HCT116 (cell line): ENCODE measurements around the gene GUSB. TPM values are rescaled to one million over a fixed set of nuclear protein-coding genes. Genes with fewer than 3 reads are reported as not detected.
A peak's percentile ranks its signal among the peaks of the same experiment; 100 is the strongest.
"Not testable (repeated sequence)": the region's sequence is repeated elsewhere in the genome, so short reads cannot be mapped to it uniquely, and the experiment has no call there.

Source experiments
- ATAC-seq: fragments of 200-7000 bp; cut with Tn5 transposase; 2 replicates; pipeline ENCODE4 v1.9.1; 2020; ENCODE audit warnings: mild to moderate bottlenecking, moderate library complexity
- BruUV-seq: library from RNA; stranded (reverse); fragments of 400-500 nt; replicated peaks from 2 replicates; lab custom pipeline; 2021; lab: Mats Ljungman, UMichigan
- CTCF ChIA-PET: fragments of 300-600 bp; sonication (Branson Sonifier 250); formaldehyde crosslinking; loops from one replicate; lab custom pipeline; 2021; ENCODE audit warnings: antibody characterized with exemption; lab: Charles Lee
- POLR2A ChIA-PET: fragments of 300-600, 350-600 bp; sonication (Branson Sonifier 250); formaldehyde crosslinking; loops from one replicate; lab custom pipeline; 2021; ENCODE audit warnings: antibody characterized with exemption; lab: Charles Lee
- RAD21 ChIA-PET, 2 experiments: fragments of 300-600 bp; sonication (Branson Sonifier 250); formaldehyde crosslinking; loops; one replicate each; lab custom pipeline; 2023; ENCODE audit warnings: low total read pairs in 2 of 2; ENCODE audit not compliant: uncharacterized antibody in 2 of 2, unreplicated experiment in 2 of 2, low non-redundant PET in 1 of 2; lab: Charles Lee
- DNase-seq: peaks from one replicate; pipeline ENCODE4 v3.0.0-alpha.2; 2010; ENCODE audit warnings: low read depth, low spot score
- H2AFZ ChIP-seq: fragments of 200-600 bp; shearing (Covaris generic), sonication (generic); 2 replicates; pipeline ENCODE4 v1.6.1; 2017; ENCODE audit warnings: low read depth, mixed run types, mixed read lengths, antibody characterized with exemption, low read length; ENCODE audit not compliant: poor library complexity, severe bottlenecking
- H3K27ac ChIP-seq: 2 replicates; pipeline ENCODE4 v1.5.1; 2012; ENCODE audit warnings: low read depth, low read length
- H3K27me3 ChIP-seq: fragments of 200-600 bp; sonication (generic); 2 replicates; pipeline ENCODE4 v1.6.1; 2016; ENCODE audit warnings: mixed run types, low read length, mixed read lengths; ENCODE audit not compliant: insufficient read depth
- H3K36me3 ChIP-seq, 2 experiments: fragments of 200-500 bp in 1 of 2; fragments of 200-600 bp in 1 of 2; sonication (Bioruptor generic) in 1 of 2; sonication (generic) in 1 of 2; 2 replicates each; pipeline versions ENCODE4 v1.5.1 to v1.6.1; 2014 to 2016; ENCODE audit warnings: low read length in 2 of 2, inconsistent platforms in 1 of 2, mixed read lengths in 1 of 2, mixed run types in 1 of 2; ENCODE audit not compliant: insufficient read depth in 2 of 2, control insufficient read depth in 1 of 2
- H3K4me1 ChIP-seq, 2 experiments: fragments of 200-600 bp in 1 of 2; sonication (generic) in 1 of 2; 2 replicates each; pipeline versions ENCODE4 v1.5.1 to v1.6.1; 2012 to 2017; ENCODE audit warnings: low read length in 2 of 2, inconsistent platforms in 1 of 2, mild to moderate bottlenecking in 1 of 2, mixed read lengths in 1 of 2, mixed run types in 1 of 2, moderate library complexity in 1 of 2; ENCODE audit not compliant: insufficient read depth in 2 of 2, control insufficient read depth in 1 of 2
- H3K4me2 ChIP-seq: fragments of 200-600 bp; sonication (generic); 2 replicates; pipeline ENCODE4 v1.6.1; 2017; ENCODE audit warnings: mixed run types, low read length, mixed read lengths
- H3K4me3 ChIP-seq, 2 experiments: fragments of 200-600 bp in 1 of 2; sonication (generic) in 1 of 2; replicated peaks in 1 of 2; 2 replicates each; pipeline ENCODE4 v1.5.1; 2011 to 2016; ENCODE audit warnings: low read length in 2 of 2, control low read depth in 1 of 2, low read depth in 1 of 2, mild to moderate bottlenecking in 1 of 2, mixed read lengths in 1 of 2, mixed run types in 1 of 2
- H3K79me2 ChIP-seq: fragments of 200-600 bp; sonication (generic); 2 replicates; pipeline ENCODE4 v1.6.1; 2017; ENCODE audit warnings: mild to moderate bottlenecking, mixed run types, low read length, moderate library complexity, mixed read lengths; ENCODE audit not compliant: insufficient read depth
- H3K9ac ChIP-seq: fragments of 200-600 bp; sonication (generic); 2 replicates; pipeline ENCODE4 v1.6.1; 2016; ENCODE audit warnings: low read length, mixed read lengths
- H3K9me2 ChIP-seq: fragments of 200-600 bp; sonication (generic), shearing (Covaris generic); 2 replicates; pipeline ENCODE4 v1.6.1; 2017; ENCODE audit warnings: mixed run types, mild to moderate bottlenecking, moderate library complexity; ENCODE audit not compliant: insufficient read depth
- H3K9me3 ChIP-seq, 2 experiments: fragments of 200-500 bp in 1 of 2; fragments of 200-600 bp in 1 of 2; sonication (Bioruptor generic) in 1 of 2; sonication (generic) in 1 of 2; 2 replicates each; pipeline ENCODE4 v1.6.1; 2014 to 2017; ENCODE audit warnings: low read length in 2 of 2, mixed read lengths in 2 of 2, inconsistent platforms in 1 of 2, low read depth in 1 of 2, mild to moderate bottlenecking in 1 of 2, mixed run types in 1 of 2, moderate library complexity in 1 of 2; ENCODE audit not compliant: control insufficient read depth in 1 of 2, insufficient read depth in 1 of 2
- H4K20me1 ChIP-seq: fragments of 200-600 bp; sonication (generic), shearing (Covaris generic); 2 replicates; pipeline ENCODE4 v1.6.1; 2017; ENCODE audit warnings: mixed run types, mild to moderate bottlenecking, moderate library complexity; ENCODE audit not compliant: insufficient read depth
- MAX ChIP-seq: IDR thresholded peaks from 2 replicates; pipeline ENCODE4 v1.6.1; 2012
- RAD21 ChIP-seq: IDR thresholded peaks from 2 replicates; pipeline ENCODE4 v1.6.1; 2012; ENCODE audit warnings: low read depth, mild to moderate bottlenecking
- intact Hi-C: fragments of 100-400 bp; cut with micrococcal nuclease; formaldehyde crosslinking; loops from 2 replicates; pipeline ENCODE4 v1.10.0; 2022
- total RNA-seq: library from RNA; stranded (reverse); gene quantifications from one replicate; pipeline ENCODE4 v1.2.1, GENCODE V29; 2021; ENCODE audit not compliant: unreplicated experiment
- TF ChIP-seq, protein P1 (sequence below): IDR thresholded peaks from 2 replicates; pipeline ENCODE4 v1.6.1; 2012; ENCODE audit warnings: low read depth

Gene GUSB
- total RNA-seq, 1 experiment from 2014 or later: 31.5 TPM

DNA sequence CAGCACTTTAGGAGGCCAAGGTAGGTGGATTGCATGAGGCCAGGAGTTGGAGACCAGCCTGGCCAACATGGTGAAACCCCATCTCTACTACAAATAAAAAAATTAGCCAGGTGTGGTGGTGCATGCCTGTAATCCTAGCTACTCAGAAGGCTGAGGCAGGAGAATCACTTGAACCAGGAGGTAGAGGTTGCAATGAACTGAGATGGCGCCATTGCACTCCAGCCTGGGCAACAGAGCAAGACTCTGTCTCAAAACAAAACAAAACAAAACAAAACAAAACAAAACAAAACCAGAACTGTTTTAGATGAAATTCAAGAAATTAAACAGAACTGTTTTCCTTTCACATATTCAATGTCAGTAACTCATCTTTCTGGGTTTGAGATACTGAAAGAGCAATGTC, 6.5 kb upstream of the GUSB start:
- RAD21 ChIA-PET, H3K9ac ChIP-seq, H4K20me1 ChIP-seq, H3K4me3 ChIP-seq, BruUV-seq, H3K27me3 ChIP-seq, H3K4me2 ChIP-seq, POLR2A ChIA-PET, intact Hi-C loops, H2AFZ ChIP-seq, DNase-seq, ATAC-seq, CTCF ChIA-PET, H3K36me3 ChIP-seq, H3K79me2 ChIP-seq, H3K9me3 ChIP-seq, H3K27ac ChIP-seq, H3K4me1 ChIP-seq, H3K9me2 ChIP-seq: not testable (repeated sequence)
- TF ChIP-seq RAD21: 0 out of 2 replicates have a peak, but pooled peaks have one; percentile 4

DNA sequence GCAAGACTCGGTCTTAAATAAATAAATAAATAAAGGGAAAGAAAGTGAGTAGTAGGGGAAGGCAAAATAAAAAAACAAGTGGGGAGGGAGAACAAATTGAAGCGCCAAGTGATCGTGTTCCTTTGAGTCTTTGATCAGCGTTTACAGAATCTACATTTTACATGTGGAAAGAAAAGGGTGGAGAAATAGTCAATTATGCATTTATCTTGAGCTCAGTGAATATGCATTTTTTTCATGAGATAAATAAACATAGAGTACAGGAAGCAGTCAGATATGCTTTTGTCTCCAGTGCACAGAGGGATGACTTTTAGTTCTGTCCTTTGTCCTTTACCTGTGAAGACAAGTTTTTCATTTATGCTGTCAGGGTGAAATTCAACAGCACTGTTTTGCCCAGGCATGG, 6.1 kb upstream of the GUSB start:
- H4K20me1 ChIP-seq: no peaks in the 10 kb centered on the region
- TF ChIP-seq MAX: no peak
- TF ChIP-seq, protein P1, sequence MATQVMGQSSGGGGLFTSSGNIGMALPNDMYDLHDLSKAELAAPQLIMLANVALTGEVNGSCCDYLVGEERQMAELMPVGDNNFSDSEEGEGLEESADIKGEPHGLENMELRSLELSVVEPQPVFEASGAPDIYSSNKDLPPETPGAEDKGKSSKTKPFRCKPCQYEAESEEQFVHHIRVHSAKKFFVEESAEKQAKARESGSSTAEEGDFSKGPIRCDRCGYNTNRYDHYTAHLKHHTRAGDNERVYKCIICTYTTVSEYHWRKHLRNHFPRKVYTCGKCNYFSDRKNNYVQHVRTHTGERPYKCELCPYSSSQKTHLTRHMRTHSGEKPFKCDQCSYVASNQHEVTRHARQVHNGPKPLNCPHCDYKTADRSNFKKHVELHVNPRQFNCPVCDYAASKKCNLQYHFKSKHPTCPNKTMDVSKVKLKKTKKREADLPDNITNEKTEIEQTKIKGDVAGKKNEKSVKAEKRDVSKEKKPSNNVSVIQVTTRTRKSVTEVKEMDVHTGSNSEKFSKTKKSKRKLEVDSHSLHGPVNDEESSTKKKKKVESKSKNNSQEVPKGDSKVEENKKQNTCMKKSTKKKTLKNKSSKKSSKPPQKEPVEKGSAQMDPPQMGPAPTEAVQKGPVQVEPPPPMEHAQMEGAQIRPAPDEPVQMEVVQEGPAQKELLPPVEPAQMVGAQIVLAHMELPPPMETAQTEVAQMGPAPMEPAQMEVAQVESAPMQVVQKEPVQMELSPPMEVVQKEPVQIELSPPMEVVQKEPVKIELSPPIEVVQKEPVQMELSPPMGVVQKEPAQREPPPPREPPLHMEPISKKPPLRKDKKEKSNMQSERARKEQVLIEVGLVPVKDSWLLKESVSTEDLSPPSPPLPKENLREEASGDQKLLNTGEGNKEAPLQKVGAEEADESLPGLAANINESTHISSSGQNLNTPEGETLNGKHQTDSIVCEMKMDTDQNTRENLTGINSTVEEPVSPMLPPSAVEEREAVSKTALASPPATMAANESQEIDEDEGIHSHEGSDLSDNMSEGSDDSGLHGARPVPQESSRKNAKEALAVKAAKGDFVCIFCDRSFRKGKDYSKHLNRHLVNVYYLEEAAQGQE: no peak
- TF ChIP-seq, all 23 proteins: peak for 0
- no TSS peak for BruUV-seq
- ChIA-PET POLR2A (no interaction called here), RAD21 (no interaction called here), CTCF (no interaction called here)
- intact Hi-C loops: no loop called here
- no peaks in the 10 kb centered on the region for H3K36me3 ChIP-seq
- DNase-seq: no peak
- H3K9me3 ChIP-seq: no peaks in the 10 kb centered on the region
- ATAC-seq: no peak
- H3K9ac ChIP-seq: no peak overlapping the region
- H3K4me2 ChIP-seq: no peak overlapping the region
- H3K27me3 ChIP-seq: no peaks in the 10 kb centered on the region
- H3K4me3 ChIP-seq: no peak overlapping the region
- H3K79me2 ChIP-seq: no peaks in the 10 kb centered on the region
- H3K27ac ChIP-seq: no peak overlapping the region
- H2AFZ ChIP-seq: no peak overlapping the region
- H3K9me2 ChIP-seq: no peaks in the 10 kb centered on the region
- H3K4me1 ChIP-seq: peaks cover 5 to 6% of the 10 kb centered on the region in 2 experiments; a peak in 2 of 4 replicates
